K562 (cell line): ENCODE data around the gene RTBDN. TPM values are rescaled to one million over a fixed set of nuclear protein-coding genes. Genes with fewer than 3 reads are reported as not detected.

Experiments used
- E2F3 ChIP-seq: fragments of 250-450 bp; sonication (Bioruptor Pico); IDR thresholded peaks from 2 replicates; pipeline ENCODE4 v1.4.0; 2020; ENCODE audit warnings: mild to moderate bottlenecking
- ERF ChIP-seq: fragments of 450-650 bp; formaldehyde crosslinking; IDR thresholded peaks from 2 replicates; pipeline ENCODE4 v1.4.0; 2020; ENCODE audit warnings: mild to moderate bottlenecking, mixed read lengths
- FOS ChIP-seq: IDR thresholded peaks from 3 replicates; pipeline ENCODE4 v1.6.1; 2011; ENCODE audit not compliant: insufficient read length; ENCODE audit errors: extremely low read depth
- FOXK2 ChIP-seq, 2 experiments: fragments of 450-650 bp; IDR thresholded peaks in 1 of 2; conservative IDR thresholded peaks in 1 of 2; 2 replicates each; pipeline ENCODE4 v1.6.1; 2016; ENCODE audit warnings: low read depth in 2 of 2, mild to moderate bottlenecking in 1 of 2
- KLF6 ChIP-seq: fragments of 250-450 bp; sonication (Bioruptor Pico); IDR thresholded peaks from 2 replicates; pipeline ENCODE4 v1.4.0; 2020; ENCODE audit warnings: mild to moderate bottlenecking, moderate library complexity, borderline replicate concordance
- NR0B1 ChIP-seq: fragments of 450-650 bp; IDR thresholded peaks from one replicate; pipeline ENCODE4 v1.6.1; 2018; ENCODE audit warnings: mild to moderate bottlenecking, moderate library complexity; ENCODE audit not compliant: partially characterized antibody
- ZBTB12 ChIP-seq: fragments of 250-450 bp; sonication (Bioruptor Pico); IDR thresholded peaks from 2 replicates; pipeline ENCODE4 v1.4.0; 2020
- ZNF184 ChIP-seq: sonication (generic); formaldehyde crosslinking; IDR thresholded peaks from 2 replicates; pipeline ENCODE4 v1.5.0; 2020; ENCODE audit warnings: missing genetic modification reagents
- ZNF324 ChIP-seq: fragments of 250-450 bp; sonication (Bioruptor Pico); IDR thresholded peaks from 2 replicates; pipeline ENCODE4 v1.4.0; 2020; ENCODE audit warnings: mild to moderate bottlenecking
- ZNF436 ChIP-seq: fragments of 250-450, 450-650 bp; sonication (Bioruptor Pico); formaldehyde crosslinking; IDR thresholded peaks from 2 replicates; pipeline ENCODE4 v1.7.0; 2020; ENCODE audit warnings: mild to moderate bottlenecking
- ZNF740 ChIP-seq, 3 experiments: fragments of 200-800 bp in 1 of 3; sonication (Bioruptor generic) in 1 of 3; sonication (generic) in 1 of 3; formaldehyde crosslinking in 1 of 3; IDR thresholded peaks; 2 replicates each; pipeline versions ENCODE4 v1.6.1 to v1.8.0; 2016 to 2022; ENCODE audit warnings: mild to moderate bottlenecking in 2 of 3, missing compliant biosample characterization in 2 of 3, missing genetic modification characterization in 2 of 3, missing genetic modification reagents in 1 of 3
- polyA plus RNA-seq, 8 experiments: library from polyadenylated mRNA; depleted of rRNA in 4 of 8; stranded (reverse) in 5 of 8; unstranded in 3 of 8; fragments of >200 nt; fragmentation: Nextera tagmentation in 2 of 8; fragmentation: Illumina TruSeq in 1 of 8; extraction: Ambion mirVana in 2 of 8; extraction: Trizol in 1 of 8; gene quantifications; 2 replicates each; pipeline versions ENCODE4 v1.2.1 to v1.2.3, GENCODE V29; 2011 to 2014; ENCODE audit warnings: inconsistent platforms in 1 of 8, missing spikeins in 1 of 8
- total RNA-seq, 7 experiments: library from RNA; depleted of rRNA in 6 of 7; stranded (reverse); fragments of >200 nt in 6 of 7; fragmentation: Illumina TruSeq in 2 of 7; extraction: Trizol in 2 of 7; gene quantifications; 2 replicates each; pipeline versions ENCODE4 v1.2.1 to v1.2.3, GENCODE V29; 2011 to 2021; ENCODE audit warnings: low replicate concordance in 1 of 7

The RTBDN gene
- total and polyA plus RNA-seq, 9 of the 15 experiments (the other 6 are each of a cell fraction or from before 2014, with no cell fraction given) = 0.20 to 2.3 (median 0.72) TPM; not detected in 1

GRCh38 chr19:12793290-12794195, 40.8 kb downstream of the RTBDN start (continued):
- TF ChIP-seq ZNF740 (CRISPR knock-in tag; IDR thresholded peaks at IDR 0.05) (no peak), ZNF740 (tag; IDR thresholded peaks at IDR 0.05) (no peak), FOS (no peak), ERF (CRISPR knock-in tag) (0 out of 2 replicates have a peak, but pooled peaks have one; percentile 80), KLF6 (CRISPR knock-in tag) (no peak), E2F3 (no peak), ZNF324 (peak; percentile 70), ZNF436 (CRISPR knock-in tag) (no peak), ZNF184 (no peak), ZBTB12 (CRISPR knock-in tag) (peak; percentile 80), NR0B1 (no peak), FOXK2 (conservative IDR thresholded peaks at IDR 0.05 in 1 of 2, IDR thresholded peaks at IDR 0.05 in 1 of 2; ENCODE audit: low read depth in 2 of 2) (no peak)
